ENCODE data around the gene CACYBP. TPM values are rescaled to one million over a fixed set of nuclear protein-coding genes. Genes with fewer than 3 reads are reported as not detected.

Gene CACYBP
- total and polyA plus RNA-seq, 2 of the 8 experiments (the other 6 are each of a cell fraction or from before 2014, with no cell fraction given), result 28.3 to 247 TPM

GRCh38 chr1:174976436-174977108, 23.2 kb upstream of the CACYBP start:
- Histone ChIP-seq H3K18ac (ENCODE audit: extremely low read depth, low read length) (no peak overlapping the region), H2BK12ac (ENCODE audit: low read depth, low read length) (no peak overlapping the region), H3K23me2 (ENCODE audit: low read depth, low read length) (no peaks in the 10 kb centered on the region), H3K27me3 (replicated peaks in 1 of 4; ENCODE audit: control insufficient read depth in 3 of 4, extremely low read depth in 1 of 4, insufficient read depth in 3 of 4, low read length in 3 of 4) (peaks cover 0 to 1% (median 0%) of the 10 kb centered on the region in 4 experiments; a peak in 1 of 7 replicates), H2BK120ac (replicated peaks; ENCODE audit: low read depth, low read length) (no peak overlapping the region), H4K91ac (replicated peaks; ENCODE audit: insufficient read length, low read length) (no peak overlapping the region), H3K27ac (ENCODE audit: low read depth, low read length) (no peak overlapping the region), H3K14ac (ENCODE audit: insufficient read length) (no peak overlapping the region), H4K5ac (ENCODE audit: insufficient read length, low read depth, low read length) (no peak overlapping the region), H2BK20ac (ENCODE audit: low read length) (no peak overlapping the region), H3K4me2 (ENCODE audit: insufficient read depth in 1 of 2, low read depth in 2 of 2, low read length in 2 of 2) (no peak overlapping the region), H3K9me3 (ENCODE audit: insufficient read depth in 2 of 2, low read depth in 1 of 2, low read length in 1 of 2) (no peaks in the 10 kb centered on the region), H2BK15ac (ENCODE audit: low read length) (no peak overlapping the region), H3K4me1 (replicated peaks in 1 of 4; ENCODE audit: control insufficient read depth in 3 of 4, insufficient read depth in 4 of 4, low read length in 3 of 4) (no peaks in the 10 kb centered on the region), H3K4ac (replicated peaks; ENCODE audit: insufficient read length, low read depth, low read length) (no peak overlapping the region), H2AFZ (ENCODE audit: low read length) (no peak overlapping the region), H4K20me1 (replicated peaks in 1 of 2; ENCODE audit: control insufficient read depth in 1 of 2, insufficient read depth in 2 of 2, low read length in 2 of 2) (no peaks in the 10 kb centered on the region), H4K8ac (ENCODE audit: extremely low read depth, insufficient read depth, low read length) (no peak overlapping the region), H3K23ac (ENCODE audit: insufficient read length) (no peak overlapping the region), H3K79me1 (ENCODE audit: low read depth, low read length) (peaks cover 2% of the 10 kb centered on the region; the same call in 1 of the 2 replicates), H3K36me3 (ENCODE audit: control insufficient read depth in 2 of 4, insufficient read depth in 4 of 4, low read length in 3 of 4) (peaks cover 30 to 90% (median 75%) of the 10 kb centered on the region in 4 experiments), H3K56ac (replicated peaks; ENCODE audit: insufficient read length, low read depth, low read length) (no peak overlapping the region), H2AK5ac (ENCODE audit: low read depth, low read length) (no peak overlapping the region), H3K9ac (replicated peaks in 1 of 4; ENCODE audit: extremely low read depth in 1 of 4, low read depth in 3 of 4, low read length in 3 of 4) (no peak overlapping the region), H3K79me2 (ENCODE audit: control insufficient read depth in 1 of 2, insufficient read depth in 2 of 2, low read length in 2 of 2) (no peaks in the 10 kb centered on the region; a peak in 2 of 4 replicates), H3K4me3 (ENCODE audit: extremely low read depth in 1 of 4, insufficient read depth in 2 of 4, low read depth in 3 of 4, low read length in 4 of 4) (no peak overlapping the region), H2BK5ac (ENCODE audit: low read depth, low read length) (no peak overlapping the region)
- TF ChIP-seq TAF7 (optimal IDR thresholded peaks at IDR 0.05; ENCODE audit: borderline replicate concordance, low read depth, low read length), result no peak
- TF ChIP-seq GABPA (IDR thresholded peaks at IDR 0.05; ENCODE audit: borderline replicate concordance, insufficient read depth, low read length), result no peak
- TF ChIP-seq EZH2 (IDR thresholded peaks at IDR 0.05; ENCODE audit: low read depth, low read length, severe bottlenecking), result no peak
- no peak for TF ChIP-seq HDAC6 (IDR thresholded peaks at IDR 0.05; ENCODE audit: low read depth, low read length)
- ChIA-PET POLR2A (ENCODE audit: partially characterized antibody) (interaction anchor here (0.6 to 1.6 kb wide), 4 partner anchors 10 to 22 kb away, joined by 3 to 5 read pairs (median 3); no protein-coding TSS in a partner anchor), CTCF (ENCODE audit: partially characterized antibody) (interaction anchor here (1.5 to 2.0 kb wide), 3 partner anchors 10 to 207 kb away, joined by 4 to 13 read pairs (median 7); no protein-coding TSS in a partner anchor)
- no peak for DNase-seq (ENCODE audit: low read depth in 1 of 2, low spot score in 2 of 2)
- FAIRE-seq, result no peak
- 90% methylated on average over 4 of the region's 4 CpGs; no CpG with 5 or more reads in 1 of the 2 experiments for WGBS, 2 experiments (ENCODE audit: extremely low coverage in 1 of 2, insufficient coverage in 1 of 2, insufficient read length in 1 of 2, insufficient replicate concordance in 2 of 2, low coverage in 1 of 2, low lambda C conversion rate in 2 of 2, missing lambda C conversion rate in 1 of 2)
